Keratinocyte (primary cell): ENCODE results near the gene EVI5L. TPM values are rescaled to one million over a fixed set of nuclear protein-coding genes. Genes with fewer than 3 reads are reported as not detected.

Experiments used
- DNase-seq: peaks from one replicate; pipeline ENCODE4 v3.0.0-alpha.2; 2011; ENCODE audit warnings: low read depth, missing footprints, low spot score
- FAIRE-seq: peaks from 2 replicates; lab custom pipeline; 2011; peaks lifted over from hg19 to GRCh38; lab: Jason Lieb, UNC
- H2AFZ ChIP-seq: 2 replicates; pipeline ENCODE4 v1.6.0; 2012; ENCODE audit warnings: low read length, control low read depth, inconsistent platforms; ENCODE audit not compliant: control insufficient read depth
- H3K27ac ChIP-seq: 2 replicates; pipeline ENCODE4 v1.5.1; 2011; ENCODE audit warnings: low read length; ENCODE audit not compliant: control insufficient read depth, insufficient read depth
- H3K27me3 ChIP-seq: 3 replicates; pipeline ENCODE4 v1.6.0; 2011; ENCODE audit warnings: low read length; ENCODE audit not compliant: control insufficient read depth, insufficient read depth; ENCODE audit errors: extremely low read depth
- H3K36me3 ChIP-seq, 2 experiments: 2 replicates in 1 of 2; 3 replicates in 1 of 2; pipeline ENCODE4 v1.5.1; 2011; ENCODE audit warnings: low read length in 2 of 2, mild to moderate bottlenecking in 1 of 2; ENCODE audit not compliant: control insufficient read depth in 2 of 2, insufficient read depth in 2 of 2; ENCODE audit errors: extremely low read depth in 1 of 2
- H3K4me1 ChIP-seq: 3 replicates; pipeline ENCODE4 v1.5.1; 2011; ENCODE audit warnings: low read length; ENCODE audit not compliant: control insufficient read depth, insufficient read depth; ENCODE audit errors: extremely low read depth
- H3K4me2 ChIP-seq: 3 replicates; pipeline ENCODE4 v1.6.0; 2011; ENCODE audit warnings: low read depth, low read length; ENCODE audit not compliant: control insufficient read depth, insufficient read depth; ENCODE audit errors: extremely low read depth
- H3K4me3 ChIP-seq, 3 experiments: fragments of 200-600 bp in 1 of 3; sonication (generic) in 1 of 3; 2 replicates in 2 of 3; 3 replicates in 1 of 3; pipeline ENCODE4 v1.5.1; 2011 to 2016; ENCODE audit warnings: low read length in 3 of 3, mild to moderate bottlenecking in 3 of 3, control low read depth in 2 of 3, inconsistent platforms in 1 of 3, low read depth in 1 of 3, mixed read lengths in 1 of 3, mixed run types in 1 of 3, moderate library complexity in 1 of 3; ENCODE audit not compliant: control insufficient read depth in 2 of 3, insufficient read depth in 2 of 3; ENCODE audit errors: extremely low read depth in 1 of 3
- H3K79me2 ChIP-seq: 2 replicates; pipeline ENCODE4 v1.6.0; 2012; ENCODE audit warnings: low read length; ENCODE audit not compliant: control insufficient read depth, insufficient read depth
- H3K9ac ChIP-seq: 3 replicates; pipeline ENCODE4 v1.6.0; 2011; ENCODE audit warnings: low read length; ENCODE audit not compliant: control insufficient read depth, insufficient read depth; ENCODE audit errors: extremely low read depth
- H3K9me1 ChIP-seq: 3 replicates; pipeline ENCODE4 v1.6.0; 2011; ENCODE audit warnings: low read length; ENCODE audit not compliant: control insufficient read depth, insufficient read depth; ENCODE audit errors: extremely low read depth
- H3K9me3 ChIP-seq: 2 replicates; pipeline ENCODE4 v1.5.1; 2012; ENCODE audit warnings: low read depth, low read length; ENCODE audit not compliant: control insufficient read depth
- H4K20me1 ChIP-seq: 3 replicates; pipeline ENCODE4 v1.6.0; 2011; ENCODE audit warnings: low read length; ENCODE audit not compliant: control insufficient read depth, insufficient read depth; ENCODE audit errors: extremely low read depth
- EZH2 ChIP-seq: IDR thresholded peaks from one replicate; pipeline ENCODE4 v1.6.1; 2012; ENCODE audit warnings: inconsistent platforms, mild to moderate bottlenecking, low read length, moderate library complexity
- dilution Hi-C: fragments of 300-500 bp; cut with MboI; formaldehyde crosslinking; loops from one replicate; pipeline ENCODE4 v1.7.0; 2020; ENCODE audit warnings: low sequenced_read_pairs; ENCODE audit not compliant: extremely low pct_ligation_motif_present
- polyA plus RNA-seq, 5 experiments: library from polyadenylated mRNA; depleted of rRNA in 3 of 5; stranded (reverse) in 3 of 5; stranded (forward) in 1 of 5; unstranded in 1 of 5; fragments of >200 nt; gene quantifications; 1 replicate in 1 of 5; 2 replicates in 3 of 5; 3 replicates in 1 of 5; pipeline versions ENCODE4 v1.2.1 to v1.2.3, GENCODE V29; 2011 to 2012; ENCODE audit warnings: missing spikeins in 2 of 5, low read depth in 1 of 5, low replicate concordance in 1 of 5
- TF ChIP-seq, protein P1 (sequence below), 3 experiments: IDR thresholded peaks in 1 of 3; conservative IDR thresholded peaks in 1 of 3; optimal IDR thresholded peaks in 1 of 3; 2 replicates in 2 of 3; 3 replicates in 1 of 3; pipeline versions ENCODE3 to v1.5.1; 2011; ENCODE audit warnings: low read length in 3 of 3, mild to moderate bottlenecking in 3 of 3, moderate library complexity in 2 of 3, control low read depth in 1 of 3, inconsistent platforms in 1 of 3; ENCODE audit not compliant: insufficient read depth in 2 of 3; ENCODE audit errors: extremely low read depth in 1 of 3

EVI5L gene
- polyA plus RNA-seq, 1 donor (not counting 4 experiments of a cell fraction or from before 2014, with no cell fraction given), result 7.5 TPM

DNA sequence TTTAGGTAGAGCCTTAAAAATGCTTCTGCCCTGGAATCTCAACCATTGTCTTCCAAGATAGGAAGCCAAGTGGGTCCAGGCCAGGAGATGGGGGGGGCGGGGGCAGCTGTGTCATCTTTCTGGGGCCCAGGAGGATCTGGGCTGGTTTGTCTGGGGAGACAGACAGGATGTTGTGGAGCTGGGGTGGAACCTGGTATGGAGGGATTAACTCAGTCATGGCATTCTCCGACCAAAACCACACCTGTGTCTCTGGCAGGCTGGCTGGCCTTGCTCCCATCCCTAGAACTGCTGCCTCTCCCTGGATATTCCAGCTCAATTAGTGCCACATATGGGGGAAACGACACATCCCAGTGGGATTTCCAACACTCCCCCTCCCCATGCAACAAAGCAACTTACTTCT, 70.9 kb downstream of the EVI5L start:
- Histone ChIP-seq H3K27me3 (no peaks in the 10 kb centered on the region), H3K4me1 (peaks cover 54% of the 10 kb centered on the region), H4K20me1 (no peaks in the 10 kb centered on the region), H3K36me3 (peaks cover 9 to 14% of the 10 kb centered on the region in 2 experiments), H3K4me2 (peak overlapping the region; percentile 70), H3K9ac (peak overlapping the region; percentile 67), H3K27ac (peak overlapping the region; percentile 95), H2AFZ (no peak overlapping the region), H3K4me3 (peak overlapping the region in 1 of 3 experiments; percentile 31), H3K9me1 (peaks cover 3% of the 10 kb centered on the region), H3K9me3 (no peaks in the 10 kb centered on the region), H3K79me2 (peaks cover 26% of the 10 kb centered on the region)
- DNase-seq (no peak), FAIRE-seq (no peak)
- dilution Hi-C loops, result no loop called here
- TF ChIP-seq, protein P1, sequence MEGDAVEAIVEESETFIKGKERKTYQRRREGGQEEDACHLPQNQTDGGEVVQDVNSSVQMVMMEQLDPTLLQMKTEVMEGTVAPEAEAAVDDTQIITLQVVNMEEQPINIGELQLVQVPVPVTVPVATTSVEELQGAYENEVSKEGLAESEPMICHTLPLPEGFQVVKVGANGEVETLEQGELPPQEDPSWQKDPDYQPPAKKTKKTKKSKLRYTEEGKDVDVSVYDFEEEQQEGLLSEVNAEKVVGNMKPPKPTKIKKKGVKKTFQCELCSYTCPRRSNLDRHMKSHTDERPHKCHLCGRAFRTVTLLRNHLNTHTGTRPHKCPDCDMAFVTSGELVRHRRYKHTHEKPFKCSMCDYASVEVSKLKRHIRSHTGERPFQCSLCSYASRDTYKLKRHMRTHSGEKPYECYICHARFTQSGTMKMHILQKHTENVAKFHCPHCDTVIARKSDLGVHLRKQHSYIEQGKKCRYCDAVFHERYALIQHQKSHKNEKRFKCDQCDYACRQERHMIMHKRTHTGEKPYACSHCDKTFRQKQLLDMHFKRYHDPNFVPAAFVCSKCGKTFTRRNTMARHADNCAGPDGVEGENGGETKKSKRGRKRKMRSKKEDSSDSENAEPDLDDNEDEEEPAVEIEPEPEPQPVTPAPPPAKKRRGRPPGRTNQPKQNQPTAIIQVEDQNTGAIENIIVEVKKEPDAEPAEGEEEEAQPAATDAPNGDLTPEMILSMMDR (optimal IDR thresholded peaks at IDR 0.05 in 1 of 3, IDR thresholded peaks at IDR 0.05 in 1 of 3, conservative IDR thresholded peaks at IDR 0.05 in 1 of 3; ENCODE audit: extremely low read depth in 1 of 3, insufficient read depth in 2 of 3, low read length in 3 of 3), result no peak
- TF ChIP-seq EZH2, result no peak

DNA sequence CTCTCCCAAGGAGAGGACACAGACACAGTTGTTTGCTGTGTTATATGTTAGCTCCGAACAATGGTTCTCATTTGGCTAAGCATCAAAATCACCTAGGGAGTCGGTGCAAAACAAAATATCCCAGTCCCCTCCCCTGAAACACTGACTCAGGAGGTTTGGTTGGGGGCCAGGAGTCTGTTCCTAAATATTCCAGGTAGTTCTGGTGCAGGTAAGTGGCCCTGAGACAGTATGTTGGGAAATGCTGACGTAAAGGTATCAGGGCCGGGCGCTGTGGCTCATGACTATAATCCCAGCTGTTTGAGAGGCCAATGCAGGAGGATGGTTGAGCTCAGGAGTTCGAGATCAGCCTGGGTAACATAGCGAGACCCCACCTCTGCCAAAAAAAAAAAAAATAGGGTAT, 71.3 kb downstream of the EVI5L start:
- Histone ChIP-seq H4K20me1 (no peaks in the 10 kb centered on the region), H3K27ac (peak overlapping the region; percentile 95), H3K9me1 (peaks cover 3% of the 10 kb centered on the region), H2AFZ (no peak overlapping the region), H3K9me3 (no peaks in the 10 kb centered on the region), H3K4me1 (peaks cover 54% of the 10 kb centered on the region), H3K36me3 (peaks cover 9 to 14% of the 10 kb centered on the region in 2 experiments), H3K4me2 (peak overlapping the region; percentile 70), H3K9ac (peak overlapping the region; percentile 99), H3K4me3 (peak overlapping the region in 2 of 3 experiments; percentile 14 to 31), H3K27me3 (no peaks in the 10 kb centered on the region), H3K79me2 (peaks cover 30% of the 10 kb centered on the region)
- DNase-seq, result no peak
- dilution Hi-C loops, result no loop called here
- FAIRE-seq, result peak; percentile 84
- TF ChIP-seq EZH2, result no peak
- TF ChIP-seq, protein P1 (optimal IDR thresholded peaks at IDR 0.05 in 1 of 3, IDR thresholded peaks at IDR 0.05 in 1 of 3, conservative IDR thresholded peaks at IDR 0.05 in 1 of 3; ENCODE audit: extremely low read depth in 1 of 3, insufficient read depth in 2 of 3, low read length in 3 of 3), result no peak
